Upper lobe of right lung (tissue), 1 donor: ENCODE measurements around the gene PLCB1. TPM values are rescaled to one million over a fixed set of nuclear protein-coding genes. Genes with fewer than 3 reads are reported as not detected.
A peak's percentile ranks its signal among the peaks of the same experiment; 100 is the strongest.
"Not testable (repeated sequence)": the region's sequence is repeated elsewhere in the genome, so short reads cannot be mapped to it uniquely, and the experiment has no call there.

Experiments used
- ATAC-seq: fragments of 200-7000 bp; cut with Tn5 transposase; one replicate; pipeline ENCODE4 v1.9.1; 2020; ENCODE audit warnings: mild to moderate bottlenecking, moderate library complexity
- DNase-seq: peaks from one replicate; pipeline ENCODE4 v3.0.0-alpha.2; 2020
- H3K27ac ChIP-seq: fragments of 200-600 bp; one replicate; pipeline ENCODE4 v1.8.0; 2022
- H3K27me3 ChIP-seq: fragments of 200-600 bp; one replicate; pipeline ENCODE4 v1.8.0; 2022; ENCODE audit warnings: mild to moderate bottlenecking
- H3K36me3 ChIP-seq: fragments of 200-600 bp; one replicate; pipeline ENCODE4 v1.8.0; 2022
- H3K4me1 ChIP-seq: fragments of 200-600 bp; one replicate; pipeline ENCODE4 v1.8.0; 2022
- H3K4me3 ChIP-seq: fragments of 200-600 bp; one replicate; pipeline ENCODE4 v1.8.0; 2022; ENCODE audit warnings: mild to moderate bottlenecking
- H3K9me3 ChIP-seq: fragments of 200-600 bp; one replicate; pipeline ENCODE4 v1.8.0; 2022
- CTCF ChIP-seq: fragments of 200-600 bp; IDR thresholded peaks from one replicate; pipeline ENCODE4 v1.8.0; 2022; ENCODE audit warnings: antibody characterized with exemption
- intact Hi-C: fragments of 100-400 bp; cut with DNase I; formaldehyde crosslinking; loops from one replicate; pipeline ENCODE4 v1.11.0; 2022
- total RNA-seq: library from RNA; stranded (reverse); fragmentation: NEBNext Ultra II Directional; extraction: Animal tissue kit (Norgen Biotek cat#: 25700); gene quantifications from one replicate; pipeline ENCODE4 v1.2.1, GENCODE V29; 2021
- donor health status: DM: no; HTN: yes; CAD: no; lungs with severe emphysema.

The PLCB1 gene
- total RNA-seq, 1 donor from 2014 or later, result 12.4 TPM

- no peaks in the 10 kb centered on the region for H3K36me3 ChIP-seq
- intact Hi-C loops, result no loop called here
- no peaks in the 10 kb centered on the region for H3K27me3 ChIP-seq
- no peak for TF ChIP-seq CTCF
- no peak for ATAC-seq
- H3K27ac ChIP-seq, result no peak overlapping the region
- peaks cover 15% of the 10 kb centered on the region for H3K4me1 ChIP-seq
- no peak overlapping the region for H3K4me3 ChIP-seq
- peak; percentile 62 for DNase-seq
- H3K9me3 ChIP-seq, result no peaks in the 10 kb centered on the region
Observed at GRCh38 chr20:8431538-8432434, 299.7 kb downstream of the PLCB1 start.

- Histone ChIP-seq H3K27ac (no peak overlapping the region), H3K9me3 (no peaks in the 10 kb centered on the region), H3K27me3 (no peaks in the 10 kb centered on the region), H3K36me3 (no peaks in the 10 kb centered on the region), H3K4me1 (peaks cover 15% of the 10 kb centered on the region), H3K4me3 (no peak overlapping the region)
- no peak for TF ChIP-seq CTCF
- intact Hi-C loops, result no loop called here
- no peak for DNase-seq
- ATAC-seq, result no peak
Observed at GRCh38 chr20:8432435-8433148, 300.5 kb downstream of the PLCB1 start.

- H3K36me3 ChIP-seq, result no peaks in the 10 kb centered on the region
- intact Hi-C loops, result no loop called here
- H3K27ac ChIP-seq, result no peak overlapping the region
- peak; percentile 22 for ATAC-seq
- DNase-seq, result no peak
- no peak for TF ChIP-seq CTCF
- H3K4me1 ChIP-seq, result peaks cover 15% of the 10 kb centered on the region
- no peaks in the 10 kb centered on the region for H3K27me3 ChIP-seq
- no peaks in the 10 kb centered on the region for H3K9me3 ChIP-seq
- H3K4me3 ChIP-seq, result no peak overlapping the region
Observed at GRCh38 chr20:8433291-8433690, 301.2 kb downstream of the PLCB1 start.

GRCh38 chr20:8434326-8434876, 302.3 kb downstream of the PLCB1 start:
- peaks cover 10% of the 10 kb centered on the region for H3K4me1 ChIP-seq
- H3K9me3 ChIP-seq, result no peaks in the 10 kb centered on the region
- TF ChIP-seq CTCF, result no peak
- intact Hi-C loops, result no loop called here
- H3K36me3 ChIP-seq, result no peaks in the 10 kb centered on the region
- no peak overlapping the region for H3K27ac ChIP-seq
- peak; percentile 71 for ATAC-seq
- no peaks in the 10 kb centered on the region for H3K27me3 ChIP-seq
- no peak overlapping the region for H3K4me3 ChIP-seq
- no peak for DNase-seq

GRCh38 chr20:8435285-8436035, 303.4 kb downstream of the PLCB1 start:
- Histone ChIP-seq H3K4me3 (no peak overlapping the region), H3K27me3 (no peaks in the 10 kb centered on the region), H3K4me1 (peaks cover 10% of the 10 kb centered on the region), H3K27ac (no peak overlapping the region), H3K36me3 (no peaks in the 10 kb centered on the region), H3K9me3 (no peaks in the 10 kb centered on the region)
- DNase-seq (no peak), ATAC-seq (no peak)
- intact Hi-C loops, result no loop called here
- TF ChIP-seq CTCF, result no peak

GRCh38 chr20:8436938-8437337, 304.9 kb downstream of the PLCB1 start:
- DNase-seq, ATAC-seq, H3K36me3 ChIP-seq, intact Hi-C loops, H3K9me3 ChIP-seq, H3K27me3 ChIP-seq, H3K4me3 ChIP-seq, H3K27ac ChIP-seq: not testable (repeated sequence)
- peaks cover 10% of the 10 kb centered on the region for H3K4me1 ChIP-seq
